ENCODE data around the gene C10orf67. TPM values are rescaled to one million over a fixed set of nuclear protein-coding genes. Genes with fewer than 3 reads are reported as not detected.

Gene C10orf67
- total RNA-seq, 1 experiment from 2014 or later = not detected

DNA sequence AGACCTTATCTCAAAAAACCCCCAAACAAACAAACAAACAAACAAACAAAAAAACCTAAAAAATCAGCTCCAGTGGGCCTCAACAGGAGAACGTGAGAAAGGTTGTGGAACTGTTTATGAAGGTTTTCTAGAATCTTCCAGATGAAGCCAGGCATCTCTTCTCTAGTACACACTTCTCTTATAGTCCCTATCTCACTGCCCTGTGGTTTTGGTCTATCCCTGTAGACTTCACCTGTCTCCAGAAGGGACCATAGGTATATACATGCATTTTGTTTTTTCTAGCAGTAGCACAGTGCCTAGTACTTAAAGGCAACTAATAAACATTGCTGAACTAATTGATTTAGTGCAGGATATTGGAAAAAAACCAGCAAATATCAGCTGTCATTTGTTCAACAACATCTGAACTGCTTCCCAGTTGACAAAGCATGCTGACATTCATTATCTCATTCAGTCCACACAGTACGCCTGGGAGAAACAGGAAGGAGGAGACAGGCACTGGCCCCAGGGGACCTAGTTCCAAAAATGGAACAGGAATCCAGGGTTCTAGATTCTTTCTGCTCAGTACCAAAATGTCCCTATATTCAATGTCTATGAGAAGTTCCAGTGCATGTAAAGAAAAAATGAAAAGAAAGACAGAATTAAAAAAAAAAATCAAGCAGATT, 59.8 kb downstream of the C10orf67 start:
- no peak overlapping the region for H3K9ac ChIP-seq (ENCODE audit: extremely low read depth, insufficient read length, low read length)
- no peak overlapping the region for H2BK12ac ChIP-seq (ENCODE audit: insufficient read length, low read depth, low read length)
- no peak for DNase-seq
- no peak overlapping the region for H4K91ac ChIP-seq (ENCODE audit: insufficient read length, low read depth, low read length)
- Mint-ChIP-seq H3K27ac (no peak overlapping the region), H3K36me3 (ENCODE audit: insufficient read depth in 1 of 3, low read depth in 3 of 3) (peaks cover 0 to 3% (median 3%) of the 10 kb centered on the region in 3 experiments; a peak in 2 of 7 replicates), H3K9me3 (peaks cover 3 to 9% of the 10 kb centered on the region in 2 experiments; a peak in 3 of 5 replicates), H3K4me3 (no peak overlapping the region), H3K27me3 (ENCODE audit: low read depth) (peaks cover 20% of the 10 kb centered on the region), H3K4me1 (peaks cover 22 to 30% of the 10 kb centered on the region in 2 experiments)
- no peak overlapping the region for H3K56ac ChIP-seq (ENCODE audit: insufficient read length, low read depth, low read length)
- no peaks in the 10 kb centered on the region for H3K23me2 ChIP-seq (ENCODE audit: insufficient read length, low read depth, low read length, poor library complexity, severe bottlenecking)
- H3K27ac ChIP-seq (ENCODE audit: insufficient read length, low read depth, low read length) = no peak overlapping the region
- no peak overlapping the region for H2BK20ac ChIP-seq (ENCODE audit: low read depth, low read length, poor library complexity, severe bottlenecking)
- H3K27me3 ChIP-seq (ENCODE audit: insufficient read depth, low read length) = no peaks in the 10 kb centered on the region
- H3K9me3 ChIP-seq (ENCODE audit: control insufficient read depth, low read depth, low read length) = no peaks in the 10 kb centered on the region
- no peak overlapping the region for H2AK5ac ChIP-seq (ENCODE audit: insufficient read length, low read length)
- H3K4me2 ChIP-seq (ENCODE audit: insufficient read depth, insufficient read length, low read length) = no peak overlapping the region
- no peak overlapping the region for H2BK15ac ChIP-seq (ENCODE audit: low read depth, low read length)
- H3K79me1 ChIP-seq (ENCODE audit: insufficient read depth, low read depth, low read length, poor library complexity, severe bottlenecking) = no peaks in the 10 kb centered on the region
- H4K20me1 ChIP-seq (ENCODE audit: control insufficient read depth, insufficient read depth, insufficient read length) = no peaks in the 10 kb centered on the region
- H3K14ac ChIP-seq (ENCODE audit: insufficient read depth, low read length) = no peak overlapping the region
- H4K5ac ChIP-seq (ENCODE audit: insufficient read length, low read depth, low read length) = no peak overlapping the region
- H4K8ac ChIP-seq (replicated peaks; ENCODE audit: insufficient read length, low read depth, low read length) = no peak overlapping the region
- no CpG with 5 or more reads among the region's 2 CpGs for WGBS (ENCODE audit: extremely low coverage, insufficient read length, low lambda C conversion rate)
- H3K4ac ChIP-seq (ENCODE audit: low read depth, low read length) = no peak overlapping the region
- no peak overlapping the region for H3T11ph ChIP-seq (ENCODE audit: low read length)
- TF ChIP-seq, protein P1, sequence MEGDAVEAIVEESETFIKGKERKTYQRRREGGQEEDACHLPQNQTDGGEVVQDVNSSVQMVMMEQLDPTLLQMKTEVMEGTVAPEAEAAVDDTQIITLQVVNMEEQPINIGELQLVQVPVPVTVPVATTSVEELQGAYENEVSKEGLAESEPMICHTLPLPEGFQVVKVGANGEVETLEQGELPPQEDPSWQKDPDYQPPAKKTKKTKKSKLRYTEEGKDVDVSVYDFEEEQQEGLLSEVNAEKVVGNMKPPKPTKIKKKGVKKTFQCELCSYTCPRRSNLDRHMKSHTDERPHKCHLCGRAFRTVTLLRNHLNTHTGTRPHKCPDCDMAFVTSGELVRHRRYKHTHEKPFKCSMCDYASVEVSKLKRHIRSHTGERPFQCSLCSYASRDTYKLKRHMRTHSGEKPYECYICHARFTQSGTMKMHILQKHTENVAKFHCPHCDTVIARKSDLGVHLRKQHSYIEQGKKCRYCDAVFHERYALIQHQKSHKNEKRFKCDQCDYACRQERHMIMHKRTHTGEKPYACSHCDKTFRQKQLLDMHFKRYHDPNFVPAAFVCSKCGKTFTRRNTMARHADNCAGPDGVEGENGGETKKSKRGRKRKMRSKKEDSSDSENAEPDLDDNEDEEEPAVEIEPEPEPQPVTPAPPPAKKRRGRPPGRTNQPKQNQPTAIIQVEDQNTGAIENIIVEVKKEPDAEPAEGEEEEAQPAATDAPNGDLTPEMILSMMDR (conservative IDR thresholded peaks at IDR 0.05) = no peak
- no peak overlapping the region for H2BK120ac ChIP-seq (ENCODE audit: low read depth, low read length, poor library complexity, severe bottlenecking)
- 0 out of 2 replicates have a peak, but pooled peaks cover 2% of the 10 kb centered on the region for H3K4me1 ChIP-seq (ENCODE audit: insufficient read depth, low read length)
- no peaks in the 10 kb centered on the region for H3K79me2 ChIP-seq (ENCODE audit: insufficient read depth, low read length)
- H2AFZ ChIP-seq (ENCODE audit: low read length) = no peak overlapping the region
- H2BK5ac ChIP-seq (ENCODE audit: insufficient read length, low read length) = no peak overlapping the region
- no peak overlapping the region for H3K23ac ChIP-seq (ENCODE audit: insufficient read length, low read depth, low read length)
- H3K18ac ChIP-seq (ENCODE audit: insufficient read length, low read depth, low read length) = no peak overlapping the region

All from H9 (cell line).